GM18951 (cell line): ENCODE results near the gene FBXO42.
"Not testable (repeated sequence)": the region's sequence is repeated elsewhere in the genome, so short reads cannot be mapped to it uniquely, and the experiment has no call there.

Experiments
- POLR2A ChIP-seq: IDR thresholded peaks from 4 replicates; pipeline ENCODE4 v1.6.1; 2011; ENCODE audit warnings: mild to moderate bottlenecking; ENCODE audit not compliant: insufficient read length, insufficient read depth; ENCODE audit errors: extremely low read depth
- in situ Hi-C: fragments of 300-500 bp; cut with MboI; formaldehyde crosslinking; loops from one replicate; pipeline ENCODE4 v1.12.0; 2022; ENCODE audit warnings: low sequenced_read_pairs, mixed read lengths, inconsistent platforms; ENCODE audit not compliant: unreplicated experiment

FBXO42 gene

GRCh38 chr1:16293538-16293937 is 58.7 kb downstream of the FBXO42 start:
- TF ChIP-seq POLR2A = no peak
- in situ Hi-C loops = no loop called here

GRCh38 chr1:16292739-16293138 is 59.5 kb downstream of the FBXO42 start:
- no peak for TF ChIP-seq POLR2A
- in situ Hi-C loops = no loop called here

DNA sequence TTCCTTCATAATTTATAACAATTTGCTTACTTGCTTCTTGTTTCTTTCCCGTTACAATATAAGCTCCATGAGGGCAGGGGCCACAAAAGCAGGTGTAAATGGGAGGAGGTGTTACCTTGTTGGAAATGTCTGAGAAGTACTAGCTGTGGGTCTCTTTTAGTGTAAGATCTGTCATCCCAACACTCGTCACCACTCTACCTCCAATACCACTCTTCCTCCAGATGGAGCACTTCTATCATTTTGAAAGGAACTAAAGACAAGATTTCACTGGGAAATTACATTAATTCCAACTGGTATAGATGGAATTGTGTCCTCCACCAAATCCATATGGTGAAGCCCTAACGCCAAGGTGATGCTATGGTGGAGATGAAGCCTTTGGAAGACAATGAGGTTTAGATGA is 62.3 kb downstream of the FBXO42 start:
- in situ Hi-C loops = no loop called here
- no peak for TF ChIP-seq POLR2A

DNA sequence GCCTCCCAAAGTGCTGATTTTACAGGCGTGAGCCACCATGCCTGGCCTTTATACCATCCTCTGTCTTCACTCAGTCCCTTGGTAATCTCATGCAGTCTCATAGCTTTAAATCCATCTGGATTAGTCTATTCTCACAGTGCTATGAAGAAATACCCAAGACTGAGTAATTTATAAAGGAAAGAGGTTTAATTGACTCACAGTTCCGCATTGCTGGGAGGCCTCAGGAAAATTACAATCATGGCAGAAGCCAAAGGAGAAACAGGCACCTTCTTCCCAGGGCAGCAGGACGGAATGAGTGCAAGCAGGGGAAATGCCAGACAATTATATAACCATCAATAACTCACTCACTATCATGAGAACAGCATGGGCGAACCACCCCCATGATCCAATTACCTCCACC is 66.2 kb downstream of the FBXO42 start:
- in situ Hi-C loops = no loop called here
- no peak for TF ChIP-seq POLR2A

DNA sequence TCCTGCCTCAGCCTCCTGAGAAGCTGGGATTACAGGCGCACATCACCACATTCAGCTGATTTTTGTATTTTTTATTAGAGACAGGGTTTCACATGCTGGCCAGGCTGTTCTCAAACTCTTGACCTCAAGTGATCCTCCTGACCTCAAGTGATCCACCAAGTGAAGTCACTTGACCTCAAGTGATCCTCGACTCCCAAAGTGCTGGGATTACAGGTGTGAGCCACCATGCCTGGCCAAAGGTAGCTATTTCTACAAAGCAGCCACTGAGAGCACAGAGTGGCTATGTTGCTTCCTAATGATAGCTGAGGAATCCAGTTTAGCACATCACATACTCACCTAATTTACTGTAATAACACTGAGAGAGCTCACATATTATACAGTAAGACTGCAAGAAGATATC is 70.5 kb downstream of the FBXO42 start:
- in situ Hi-C loops = no loop called here
- no peak for TF ChIP-seq POLR2A

GRCh38 chr1:16279186-16279585 is 73.1 kb downstream of the FBXO42 start:
- in situ Hi-C loops = no loop called here
- no peak for TF ChIP-seq POLR2A

DNA sequence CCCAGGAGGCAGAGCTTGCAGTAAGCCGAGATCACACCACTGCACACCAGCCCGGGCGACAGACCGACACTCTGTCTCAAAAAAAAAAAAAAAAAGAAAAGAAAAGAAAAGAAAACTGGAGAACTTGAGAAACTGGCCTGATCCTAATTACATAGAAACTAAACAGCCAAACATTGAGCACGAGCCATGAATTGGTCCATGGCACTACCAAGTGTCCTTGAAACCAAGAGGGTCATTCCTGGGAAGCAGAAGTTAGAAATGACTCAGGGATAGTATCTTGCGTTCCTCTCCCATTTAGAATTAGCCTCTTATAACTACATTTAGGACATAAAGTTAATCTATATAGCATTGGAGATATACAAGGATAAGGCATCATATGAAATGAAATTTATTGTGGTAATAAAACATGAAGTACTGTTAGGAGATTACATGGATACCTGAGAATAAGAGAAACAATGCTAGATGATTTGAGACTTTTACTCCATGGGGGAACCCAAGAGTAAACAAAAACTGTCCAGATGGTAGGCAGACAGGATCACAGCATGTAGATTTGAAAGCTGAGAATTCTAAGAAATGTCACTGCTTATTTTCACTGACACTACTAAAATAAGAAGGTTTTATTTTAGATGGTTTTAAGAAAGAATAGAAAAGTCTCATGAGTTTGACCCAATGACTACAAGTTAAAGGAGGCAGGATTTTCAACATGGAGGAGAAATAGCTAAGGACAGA is 75.8 kb downstream of the FBXO42 start:
- no peak for TF ChIP-seq POLR2A
- in situ Hi-C loops = no loop called here

DNA sequence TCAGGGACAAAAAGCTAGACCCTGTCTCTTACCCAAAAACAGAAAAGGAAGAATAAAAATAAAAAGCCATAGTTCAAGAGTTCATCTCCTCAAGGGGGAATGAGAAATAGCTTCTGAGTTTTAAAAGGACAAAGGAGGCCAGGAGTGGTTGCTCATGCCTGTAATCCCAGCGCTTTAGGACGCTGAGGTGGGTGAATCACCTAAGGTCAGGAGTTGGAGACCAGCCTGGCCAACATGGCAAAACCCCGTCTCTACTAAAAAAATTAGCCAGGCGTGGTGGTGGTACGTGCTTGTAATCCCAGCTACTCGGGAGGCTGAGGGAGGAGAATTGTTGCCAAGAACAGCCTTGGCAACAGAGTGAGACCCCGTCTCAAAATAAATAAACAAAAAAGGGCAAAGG is 76.7 kb downstream of the FBXO42 start:
- TF ChIP-seq POLR2A = no peak
- in situ Hi-C loops = no loop called here

- TF ChIP-seq POLR2A = no peak
- in situ Hi-C loops = no loop called here
These were observed 84.5 kb downstream of the FBXO42 start for GRCh38 chr1:16267690-16268180.

DNA sequence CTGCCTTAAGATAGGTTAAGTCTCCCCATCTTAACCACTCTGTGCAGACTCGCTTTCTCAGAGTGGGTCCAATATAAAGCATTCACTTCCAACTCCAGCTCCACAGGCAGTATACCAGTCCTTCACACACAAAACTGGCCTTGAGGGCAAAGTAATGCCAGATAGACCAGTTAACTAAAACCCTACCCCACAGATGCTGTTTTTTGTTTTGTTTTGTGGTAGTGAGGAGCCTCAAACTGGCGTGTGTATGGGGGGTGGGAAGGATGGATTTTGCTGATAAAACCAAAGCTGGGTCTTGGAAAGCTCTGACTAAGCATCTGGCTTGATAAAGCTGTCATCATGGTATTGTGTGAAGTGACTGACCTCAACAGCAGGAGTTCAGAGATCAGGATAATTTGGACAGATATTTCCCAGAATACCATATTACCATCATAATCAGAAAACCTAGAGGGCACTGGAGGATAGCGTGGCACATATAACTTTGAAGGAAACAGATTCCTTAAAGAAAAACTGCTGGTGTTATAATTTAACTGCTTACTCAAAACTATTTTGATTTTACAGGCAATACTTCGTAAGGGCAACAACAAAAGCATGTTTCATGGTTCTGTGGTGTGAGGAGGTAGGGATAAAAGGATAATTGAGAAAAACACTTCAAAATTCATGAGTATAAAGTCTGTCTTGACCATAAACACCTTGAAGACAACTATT is 85.7 kb downstream of the FBXO42 start:
- in situ Hi-C loops = no loop called here
- no peak for TF ChIP-seq POLR2A

DNA sequence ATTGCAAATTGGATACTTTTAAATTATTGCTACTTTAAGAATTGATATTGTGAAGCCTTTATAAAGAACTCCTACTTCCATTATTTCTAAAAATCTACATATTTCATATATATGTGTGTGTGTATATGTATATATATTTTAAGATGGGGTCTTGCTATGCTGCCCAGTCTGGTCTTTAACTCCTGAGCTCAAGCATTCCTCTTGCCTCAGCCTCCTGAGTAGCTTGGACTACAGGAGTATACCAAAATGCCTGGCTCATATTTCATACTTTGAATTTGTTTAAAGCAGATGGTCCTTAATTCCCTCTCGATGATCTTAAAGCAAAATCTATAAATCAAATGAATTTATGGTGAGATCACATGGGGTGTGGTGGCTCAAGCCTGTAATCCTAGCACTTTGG is 90.2 kb downstream of the FBXO42 start:
- TF ChIP-seq POLR2A = no peak
- in situ Hi-C loops = no loop called here

GRCh38 chr1:16260814-16261213 is 91.5 kb downstream of the FBXO42 start:
- in situ Hi-C loops = no loop called here
- no peak for TF ChIP-seq POLR2A

- TF ChIP-seq POLR2A = no peak
- in situ Hi-C loops = no loop called here
These were observed 93.6 kb downstream of the FBXO42 start for GRCh38 chr1:16258591-16259135.

DNA sequence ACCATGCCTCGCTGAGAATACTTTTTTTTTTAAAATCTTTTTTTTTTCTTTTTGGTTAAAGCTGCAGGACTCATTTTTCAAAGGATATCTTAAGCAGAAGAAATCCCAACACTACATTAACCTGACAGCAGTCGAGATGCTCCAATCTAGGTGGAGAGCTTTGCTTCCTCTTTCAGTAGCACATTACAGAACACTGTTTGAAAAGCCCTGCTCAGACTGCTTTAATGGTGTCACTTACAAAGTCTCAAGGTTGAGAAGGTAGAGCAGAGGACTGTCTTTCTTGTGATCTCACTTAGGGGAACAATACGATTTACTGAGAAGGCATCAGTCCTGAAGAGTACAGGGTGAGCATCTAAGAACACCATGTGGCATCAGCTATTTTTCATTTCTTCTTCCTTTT is 94.3 kb downstream of the FBXO42 start:
- TF ChIP-seq POLR2A = no peak
- in situ Hi-C loops = no loop called here

- in situ Hi-C loops = not testable (repeated sequence)
These were observed 94.7 kb downstream of the FBXO42 start for GRCh38 chr1:16257556-16257955.
